ENCODE results near the gene SYTL4.

The SYTL4 gene

GRCh38 chrX:100695302-100695701 lies 36.6 kb downstream of the SYTL4 start:
- DNase-seq (ENCODE audit: low spot score), result no peak

- DNase-seq (ENCODE audit: low spot score), result no peak
These were observed 44.4 kb downstream of the SYTL4 start for GRCh38 chrX:100687546-100687945.

- DNase-seq (ENCODE audit: low spot score), result no peak
These were observed 44.8 kb downstream of the SYTL4 start for GRCh38 chrX:100687128-100687527.

GRCh38 chrX:100685997-100686305 lies 46.0 kb downstream of the SYTL4 start:
- DNase-seq (ENCODE audit: low spot score), result no peak

- DNase-seq (ENCODE audit: low spot score), result peak; percentile 74
These were observed 46.5 kb downstream of the SYTL4 start for GRCh38 chrX:100685284-100685996.

GRCh38 chrX:100682939-100683338 lies 49.0 kb downstream of the SYTL4 start:
- no peak for DNase-seq (ENCODE audit: low spot score)

GRCh38 chrX:100681599-100681998 lies 50.3 kb downstream of the SYTL4 start:
- DNase-seq (ENCODE audit: low spot score), result no peak

GRCh38 chrX:100680756-100681155 lies 51.2 kb downstream of the SYTL4 start:
- no peak for DNase-seq (ENCODE audit: low spot score)

- no peak for DNase-seq (ENCODE audit: low spot score)
These were observed 54.2 kb downstream of the SYTL4 start for GRCh38 chrX:100677611-100678181.

GRCh38 chrX:100674705-100675104 lies 57.2 kb downstream of the SYTL4 start:
- no peak for DNase-seq (ENCODE audit: low spot score)

- DNase-seq (ENCODE audit: low spot score), result peak; percentile 34
These were observed 58.4 kb downstream of the SYTL4 start for GRCh38 chrX:100673397-100673953.

GRCh38 chrX:100672966-100673365 lies 59.0 kb downstream of the SYTL4 start:
- no peak for DNase-seq (ENCODE audit: low spot score)

- no peak for DNase-seq (ENCODE audit: low spot score)
These were observed 68.3 kb downstream of the SYTL4 start for GRCh38 chrX:100663642-100664041.

- DNase-seq (ENCODE audit: low spot score), result no peak
These were observed 69.1 kb downstream of the SYTL4 start for GRCh38 chrX:100662796-100663195.

- no peak for DNase-seq (ENCODE audit: low spot score)
These were observed 69.8 kb downstream of the SYTL4 start for GRCh38 chrX:100662170-100662569.

GRCh38 chrX:100659431-100660137 lies 72.3 kb downstream of the SYTL4 start:
- no peak for DNase-seq (ENCODE audit: low spot score)

GRCh38 chrX:100658941-100659381 lies 73.0 kb downstream of the SYTL4 start:
- DNase-seq (ENCODE audit: low spot score), result no peak

- peak; percentile 13 for DNase-seq (ENCODE audit: low spot score)
These were observed 77.7 kb downstream of the SYTL4 start for GRCh38 chrX:100654261-100654660.

- DNase-seq (ENCODE audit: low spot score), result no peak
These were observed 79.7 kb downstream of the SYTL4 start for GRCh38 chrX:100652266-100652665.

GRCh38 chrX:100650841-100651240 lies 81.1 kb downstream of the SYTL4 start:
- DNase-seq (ENCODE audit: low spot score), result no peak

- peak; percentile 80 for DNase-seq (ENCODE audit: low spot score)
These were observed 82.2 kb downstream of the SYTL4 start for GRCh38 chrX:100649550-100650356.
